ENCODE measurements around the gene STAB2. TPM values are rescaled to one million over a fixed set of nuclear protein-coding genes. Genes with fewer than 3 reads are reported as not detected.

The STAB2 gene
- total RNA-seq, 1 experiment from 2014 or later, result not detected

DNA sequence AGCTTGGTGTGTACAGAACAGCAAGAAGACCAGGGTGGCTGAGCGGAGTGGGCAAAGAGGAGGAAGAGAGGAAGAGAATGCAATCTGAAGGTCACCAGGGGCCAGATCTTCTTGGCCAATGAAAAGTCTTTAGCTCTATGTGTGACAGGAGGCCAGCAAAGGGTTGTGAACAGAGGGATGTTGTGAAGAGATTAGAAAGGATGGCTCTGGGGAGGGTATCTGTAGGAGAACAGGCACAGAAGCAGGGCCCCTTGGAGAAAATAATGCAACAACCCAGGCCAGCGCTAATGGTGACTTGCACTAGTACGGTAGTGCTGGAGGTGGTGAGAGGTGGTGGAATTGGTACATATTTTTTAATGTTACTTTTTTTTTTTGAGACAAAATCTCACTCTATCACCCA, 156.7 kb downstream of the STAB2 start:
- no peak for DNase-seq (ENCODE audit: low read depth)

DNA sequence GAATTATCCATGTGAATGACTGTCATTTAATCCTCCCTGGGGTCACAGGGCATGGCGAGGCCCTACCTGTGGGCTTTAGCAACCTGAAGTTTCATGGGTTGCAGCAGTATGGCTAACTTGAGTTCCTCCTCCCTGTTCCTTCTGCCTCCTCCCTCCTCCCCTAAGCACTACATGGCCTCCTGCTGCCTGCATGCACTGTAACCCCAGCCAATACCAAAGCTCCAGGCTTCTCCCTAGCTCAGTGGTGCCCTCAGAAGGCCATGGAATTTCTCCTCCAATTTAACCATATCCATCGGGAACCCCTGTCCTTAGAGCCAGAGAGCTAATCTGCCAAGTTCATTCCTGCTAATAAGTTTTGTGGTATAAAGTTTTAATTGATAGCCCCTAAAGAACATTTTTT, 158.9 kb downstream of the STAB2 start:
- no peak for DNase-seq (ENCODE audit: low read depth)

DNA sequence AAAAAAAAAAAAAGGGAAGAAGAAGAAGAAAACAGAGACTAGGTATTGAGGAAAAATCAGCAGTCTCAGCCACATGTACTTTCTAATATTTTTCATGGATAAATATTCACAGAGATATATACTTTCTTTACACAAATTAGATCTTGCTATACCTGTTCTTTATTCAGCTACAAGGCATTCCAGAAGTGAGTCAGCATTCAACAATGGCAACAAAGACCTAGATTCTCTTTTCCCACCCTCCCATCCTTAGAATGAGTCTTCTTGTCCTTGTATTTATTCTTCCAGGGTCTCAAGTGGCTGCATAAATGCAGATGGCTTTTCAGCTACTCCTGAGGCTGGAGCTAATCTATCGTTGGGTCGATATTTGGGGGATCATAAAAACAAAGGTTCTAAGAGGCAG, 160.9 kb downstream of the STAB2 start:
- DNase-seq (ENCODE audit: low read depth), result peak; percentile 24

DNA sequence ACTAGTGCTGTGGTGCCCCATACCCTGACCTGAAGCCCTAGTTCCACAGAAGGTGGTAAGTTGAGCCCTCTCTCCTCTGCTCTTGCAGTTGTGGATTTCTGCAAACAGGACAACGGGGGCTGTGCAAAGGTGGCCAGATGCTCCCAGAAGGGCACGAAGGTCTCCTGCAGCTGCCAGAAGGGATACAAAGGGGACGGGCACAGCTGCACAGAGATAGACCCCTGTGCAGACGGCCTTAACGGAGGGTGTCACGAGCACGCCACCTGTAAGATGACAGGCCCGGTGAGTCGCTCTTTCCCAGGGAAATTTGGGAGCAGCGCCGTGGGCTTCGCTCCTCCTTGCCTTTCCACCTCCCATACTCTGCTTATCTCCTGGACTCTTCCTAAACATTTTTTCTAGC, 161.8 kb downstream of the STAB2 start:
- DNase-seq (ENCODE audit: low read depth), result no peak

DNA sequence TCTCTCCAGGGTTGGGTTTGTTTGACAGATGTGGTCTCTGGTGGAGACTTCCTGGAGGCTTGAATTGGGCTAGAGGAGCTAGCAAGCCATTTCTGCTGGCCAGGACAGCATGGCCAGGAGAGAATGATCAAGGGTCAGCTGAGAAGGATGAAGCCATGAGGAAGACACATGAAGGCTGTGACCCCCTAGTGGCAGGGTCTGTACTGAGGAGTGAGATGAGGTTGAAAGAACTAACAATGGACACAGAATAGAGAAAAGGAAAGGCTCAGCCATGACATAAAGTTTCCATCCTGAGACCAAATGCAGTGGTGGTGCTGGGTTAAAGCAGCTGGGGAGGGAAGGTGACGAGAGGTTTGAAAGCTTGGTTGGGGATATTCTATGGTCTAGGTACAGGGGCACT, 164.1 kb downstream of the STAB2 start:
- DNase-seq (ENCODE audit: low read depth), result no peak

DNA sequence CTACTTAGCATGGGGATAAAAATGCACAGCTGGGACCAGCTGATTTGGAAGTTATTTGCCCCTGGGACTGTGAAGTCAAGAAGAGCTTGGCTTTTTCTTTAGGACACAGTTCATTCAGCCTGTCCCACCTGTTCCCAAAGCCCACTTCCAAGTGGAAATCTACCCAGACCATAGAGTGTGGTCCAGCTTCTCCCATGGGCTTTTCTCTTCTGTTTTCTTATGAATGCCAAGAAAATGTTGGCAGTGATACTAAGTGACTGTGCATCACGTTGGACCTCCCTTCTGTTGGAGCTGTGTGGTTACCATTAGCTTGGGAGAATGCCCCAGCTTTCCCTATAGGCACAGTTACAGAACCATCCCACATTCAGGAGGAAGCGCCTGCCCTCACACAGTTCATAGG, 164.5 kb downstream of the STAB2 start:
- no peak for DNase-seq (ENCODE audit: low read depth)

DNA sequence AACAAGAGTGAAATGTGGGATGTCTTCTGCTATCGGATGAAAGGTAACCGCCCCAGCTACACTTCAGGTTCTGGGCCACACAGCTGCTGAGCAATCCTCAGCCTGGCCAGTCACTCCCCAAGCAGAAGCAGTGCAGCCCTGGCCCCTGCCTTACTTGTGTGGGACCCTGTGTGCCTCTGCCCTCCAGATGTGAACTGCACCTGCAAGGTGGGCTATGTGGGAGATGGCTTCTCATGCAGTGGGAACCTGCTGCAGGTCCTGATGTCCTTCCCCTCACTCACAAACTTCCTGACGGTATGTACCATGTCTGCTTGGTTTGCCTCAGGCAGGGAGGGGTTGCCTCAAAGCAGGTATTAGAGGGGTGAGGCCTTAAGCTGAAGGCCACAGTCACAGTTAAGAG, 168.4 kb downstream of the STAB2 start:
- DNase-seq (ENCODE audit: low read depth), result no peak

DNA sequence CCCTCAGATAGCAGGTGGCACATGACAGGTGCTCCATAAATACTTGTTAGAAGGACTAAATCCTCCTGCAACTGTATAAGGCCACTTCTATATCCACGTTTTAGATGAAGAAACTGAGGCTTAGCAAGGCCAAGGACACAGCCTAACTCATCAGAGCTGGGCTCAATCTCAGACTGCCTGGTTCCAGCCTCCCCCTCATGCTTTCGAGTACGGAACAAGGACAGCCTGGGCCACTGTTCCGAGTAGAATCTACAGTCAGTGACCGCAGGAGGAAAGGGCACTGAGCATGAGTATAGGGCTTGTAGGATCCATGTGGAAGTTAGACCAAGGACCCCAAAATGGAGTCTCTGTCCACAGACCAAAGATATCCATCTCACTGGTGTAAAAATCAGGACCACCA, 169.4 kb downstream of the STAB2 start:
- DNase-seq (ENCODE audit: low read depth), result no peak

DNA sequence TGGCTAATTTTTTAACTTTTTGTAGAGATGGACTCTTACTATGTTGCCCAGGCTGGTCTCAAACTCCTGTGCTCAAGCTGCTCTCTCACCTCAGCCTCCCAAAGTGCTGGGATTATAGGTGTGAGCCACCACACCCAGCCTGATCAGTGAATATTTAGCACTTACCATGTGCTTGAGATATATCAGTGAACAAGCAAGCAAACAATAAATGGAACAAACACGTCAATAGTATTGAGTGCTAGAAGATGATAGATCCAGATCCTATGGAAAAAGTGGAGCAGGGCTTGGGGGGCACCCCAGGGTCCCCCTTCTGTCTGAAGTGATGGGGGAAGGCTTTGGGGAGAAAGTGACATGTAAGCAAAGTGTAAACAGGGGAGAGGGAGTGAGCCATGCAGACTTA, 170.2 kb downstream of the STAB2 start:
- DNase-seq (ENCODE audit: low read depth), result no peak

DNA sequence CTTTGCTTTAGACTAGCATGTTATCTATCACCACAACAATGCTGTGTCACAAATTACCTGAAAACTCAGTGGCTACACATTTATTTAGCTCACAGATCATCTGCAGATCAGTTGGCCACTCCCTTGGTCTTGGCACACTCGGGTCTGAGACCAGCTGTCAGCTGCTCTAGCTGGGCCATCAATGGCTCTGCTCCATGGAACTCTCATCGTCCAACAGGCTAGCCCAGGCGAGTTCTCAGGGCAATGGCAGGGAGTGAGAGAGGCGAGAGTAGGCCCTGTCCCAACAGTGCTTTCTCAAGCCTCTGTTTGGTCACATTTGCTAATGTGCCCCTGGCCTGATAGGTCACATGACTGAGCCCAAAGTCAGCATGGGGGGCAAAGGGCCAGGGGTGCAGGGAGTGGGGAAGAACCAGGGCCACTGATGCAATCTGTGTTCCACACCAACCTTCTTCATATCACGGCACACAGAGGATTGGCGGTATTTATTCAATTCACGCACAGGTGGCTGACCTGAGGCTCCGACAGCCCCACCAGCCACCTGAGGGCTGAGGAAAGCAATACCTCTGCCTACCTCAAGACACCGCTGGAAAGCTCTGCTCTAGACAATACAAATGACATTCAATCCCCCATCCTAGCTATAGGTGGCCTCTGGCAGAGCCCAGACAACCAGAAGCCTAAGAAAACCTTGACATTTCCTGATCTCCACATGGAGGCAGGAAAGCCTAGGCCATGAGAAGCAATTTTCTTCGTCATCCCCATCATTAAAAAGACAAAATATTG, 171.4 kb downstream of the STAB2 start:
- no peak for DNase-seq (ENCODE audit: low read depth)

DNA sequence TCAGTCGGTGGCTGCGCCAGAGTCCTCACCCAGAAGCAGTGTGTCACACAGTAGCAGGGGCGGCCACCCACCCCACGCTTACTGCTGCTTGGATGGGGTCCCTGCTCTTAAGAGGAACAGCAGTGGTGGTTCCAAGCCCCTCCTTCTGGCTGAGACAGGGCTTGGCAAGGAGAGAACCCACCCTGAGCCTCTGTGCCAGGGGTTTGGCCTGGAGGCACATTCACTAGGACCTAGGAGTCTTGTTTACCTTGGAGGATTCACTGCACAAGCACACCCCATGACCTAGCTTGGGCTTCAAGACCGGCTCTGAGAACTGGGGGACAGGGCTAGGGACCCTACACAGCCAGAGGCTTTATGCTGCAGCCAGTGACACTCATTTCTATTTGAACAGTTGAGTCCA, 175.4 kb downstream of the STAB2 start:
- DNase-seq (ENCODE audit: low read depth), result no peak

DNA sequence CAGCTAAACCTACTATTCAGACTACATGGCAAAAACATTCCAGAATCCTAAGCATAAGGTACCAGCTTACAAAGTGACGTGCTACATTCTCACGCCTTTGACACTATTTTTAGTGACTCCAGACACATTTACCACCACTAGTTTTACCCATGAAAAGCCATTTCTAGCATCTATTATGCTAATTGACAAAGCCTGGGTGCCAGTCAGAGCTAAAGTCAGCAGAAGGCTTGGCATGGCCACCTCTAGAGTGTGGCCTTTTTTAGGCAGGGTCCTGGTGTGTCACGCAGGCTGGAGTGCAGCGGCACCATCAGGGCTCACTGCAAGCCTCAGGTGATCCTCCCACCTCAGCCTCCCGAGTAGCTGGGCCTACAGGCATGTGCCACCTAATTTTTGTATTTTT, 178.2 kb downstream of the STAB2 start:
- DNase-seq (ENCODE audit: low read depth), result no peak

DNA sequence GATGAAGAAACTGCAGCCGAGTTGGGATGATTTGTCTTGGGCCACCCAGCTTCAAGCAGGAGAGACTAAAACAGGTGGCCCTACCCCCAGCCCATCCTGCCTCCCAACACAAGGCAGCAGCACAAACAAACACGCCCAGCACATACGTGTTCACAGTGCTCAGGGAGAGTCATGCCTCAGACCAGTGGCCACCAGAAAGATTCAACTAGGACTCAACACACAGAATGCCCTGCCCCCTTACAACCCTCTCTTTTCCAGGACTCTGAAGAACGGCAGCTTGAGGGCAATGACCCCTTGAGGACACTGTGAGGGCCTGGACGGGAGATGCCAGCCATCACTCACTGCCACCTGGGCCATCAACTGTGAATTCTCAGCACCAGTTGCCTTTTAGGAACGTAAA, 179.0 kb downstream of the STAB2 start:
- DNase-seq (ENCODE audit: low read depth), result no peak

DNA sequence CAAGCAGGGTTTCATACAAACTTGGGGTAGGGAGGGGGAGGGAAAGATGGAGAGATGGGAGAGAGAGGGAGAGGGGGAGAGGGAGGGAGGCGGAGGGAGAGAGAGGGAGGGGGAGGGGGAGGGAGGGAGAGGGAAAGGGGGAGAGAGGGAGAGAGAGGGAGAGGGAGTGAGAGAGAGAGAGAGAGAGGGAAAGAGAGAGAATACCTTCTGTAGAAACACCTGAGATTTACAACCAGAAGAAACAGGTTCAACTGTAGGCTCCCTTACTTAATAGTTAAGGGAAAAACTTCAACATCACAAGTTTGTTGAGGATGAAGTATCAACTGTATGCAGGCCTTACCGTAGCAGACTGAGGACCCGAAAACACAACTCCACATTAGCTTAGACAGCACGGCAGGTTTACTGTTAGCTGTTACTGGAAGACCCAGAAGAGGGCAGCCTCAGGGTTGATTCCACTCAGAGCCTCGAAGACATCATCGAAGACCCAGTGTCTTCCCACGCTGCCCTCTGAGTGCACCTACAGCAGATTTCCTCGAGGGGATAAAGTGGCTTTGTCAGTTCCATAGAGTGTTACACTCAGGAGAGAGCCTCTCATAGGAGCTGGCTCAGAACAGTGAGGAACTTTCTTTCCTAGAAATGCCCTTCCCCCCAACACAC, 181.5 kb downstream of the STAB2 start:
- no peak for DNase-seq (ENCODE audit: low read depth)

DNA sequence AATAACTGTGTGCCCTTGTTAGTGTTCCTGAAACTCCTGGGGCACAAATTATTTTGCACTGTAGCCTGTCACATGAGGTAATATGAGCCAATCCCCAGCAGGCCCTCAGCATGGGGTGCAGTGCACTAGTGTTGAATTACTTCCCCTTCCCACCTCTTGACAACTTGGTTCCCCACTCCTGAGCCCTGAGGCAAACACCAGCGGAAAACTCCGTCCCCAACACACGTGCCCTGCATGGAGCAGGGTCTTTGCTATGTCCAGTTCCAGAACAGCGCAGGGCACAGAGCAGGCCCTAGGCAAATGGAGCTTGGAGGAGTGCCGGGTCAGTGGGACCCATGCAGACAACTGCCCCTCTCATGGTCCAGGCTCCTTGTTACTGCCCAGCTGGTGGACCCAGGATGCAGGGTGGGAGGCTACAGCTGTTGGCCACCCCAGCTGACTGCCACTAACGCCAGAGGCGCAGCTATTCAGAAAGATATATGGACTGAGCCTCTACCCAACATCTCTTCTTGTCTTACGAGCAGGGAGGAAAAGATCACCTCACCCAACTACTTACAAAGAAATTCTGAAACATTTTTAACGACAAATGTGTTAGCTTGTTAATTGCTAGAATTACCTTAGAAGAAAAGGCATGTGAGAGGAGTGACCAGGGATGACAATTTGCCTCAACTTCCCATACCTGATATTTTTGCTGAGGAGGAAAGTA, 182.3 kb downstream of the STAB2 start:
- no peak for DNase-seq (ENCODE audit: low read depth)

DNA sequence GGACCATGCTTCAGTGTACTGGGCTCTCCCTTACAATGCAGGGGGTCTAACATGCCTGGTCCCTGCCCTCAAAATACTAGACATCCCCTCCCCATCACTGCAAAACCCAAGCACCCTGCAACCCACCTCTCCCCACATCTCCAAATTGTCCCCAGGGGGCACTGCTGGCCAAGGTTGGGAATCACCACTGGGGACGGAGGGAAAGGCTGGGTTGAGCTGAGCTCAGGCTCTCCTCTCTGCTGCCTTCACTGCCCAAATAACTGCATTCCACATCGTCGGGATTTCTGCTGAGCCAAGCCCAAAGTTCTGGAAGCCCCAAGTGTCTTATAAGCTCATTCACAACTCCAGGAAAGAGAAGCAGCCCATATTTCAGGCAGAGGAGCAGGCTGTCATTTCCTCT, 184.4 kb downstream of the STAB2 start:
- DNase-seq (ENCODE audit: low read depth), result peak; percentile 47

DNA sequence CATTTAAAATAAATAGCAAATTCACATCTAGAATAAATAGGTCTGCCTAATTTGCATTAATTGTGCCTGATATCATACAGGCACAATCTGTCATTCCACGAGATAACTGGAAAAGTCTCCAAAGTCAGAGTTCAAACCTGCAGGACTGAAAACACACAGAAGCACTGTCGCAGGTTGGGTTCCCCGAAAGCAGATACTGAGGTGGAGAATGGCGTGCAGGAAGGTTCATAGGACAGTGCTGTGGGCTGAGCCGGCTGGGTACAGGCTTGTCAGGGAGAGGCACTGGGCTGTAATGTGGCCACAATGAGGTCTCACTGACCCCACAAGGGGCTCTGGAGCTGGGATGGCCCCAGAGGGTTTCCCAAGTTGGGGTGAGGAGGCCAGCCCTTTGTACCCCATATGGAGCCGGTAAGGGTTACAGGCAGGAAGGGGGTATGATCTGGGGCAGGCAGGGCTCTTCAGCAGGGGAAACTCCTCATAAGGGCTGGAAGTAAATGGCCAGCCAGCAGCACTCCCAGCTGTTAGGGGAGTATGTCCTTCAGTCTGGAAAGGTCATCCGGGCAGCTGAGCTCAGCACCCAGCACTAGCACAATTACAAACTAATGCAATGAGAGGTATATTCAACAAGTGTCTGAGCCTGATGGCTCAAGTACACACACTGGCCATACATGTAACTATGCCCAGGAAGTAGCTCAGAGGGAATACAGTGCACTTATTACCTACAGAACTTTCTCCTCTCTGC, 185.5 kb downstream of the STAB2 start:
- DNase-seq (ENCODE audit: low read depth), result no peak

DNA sequence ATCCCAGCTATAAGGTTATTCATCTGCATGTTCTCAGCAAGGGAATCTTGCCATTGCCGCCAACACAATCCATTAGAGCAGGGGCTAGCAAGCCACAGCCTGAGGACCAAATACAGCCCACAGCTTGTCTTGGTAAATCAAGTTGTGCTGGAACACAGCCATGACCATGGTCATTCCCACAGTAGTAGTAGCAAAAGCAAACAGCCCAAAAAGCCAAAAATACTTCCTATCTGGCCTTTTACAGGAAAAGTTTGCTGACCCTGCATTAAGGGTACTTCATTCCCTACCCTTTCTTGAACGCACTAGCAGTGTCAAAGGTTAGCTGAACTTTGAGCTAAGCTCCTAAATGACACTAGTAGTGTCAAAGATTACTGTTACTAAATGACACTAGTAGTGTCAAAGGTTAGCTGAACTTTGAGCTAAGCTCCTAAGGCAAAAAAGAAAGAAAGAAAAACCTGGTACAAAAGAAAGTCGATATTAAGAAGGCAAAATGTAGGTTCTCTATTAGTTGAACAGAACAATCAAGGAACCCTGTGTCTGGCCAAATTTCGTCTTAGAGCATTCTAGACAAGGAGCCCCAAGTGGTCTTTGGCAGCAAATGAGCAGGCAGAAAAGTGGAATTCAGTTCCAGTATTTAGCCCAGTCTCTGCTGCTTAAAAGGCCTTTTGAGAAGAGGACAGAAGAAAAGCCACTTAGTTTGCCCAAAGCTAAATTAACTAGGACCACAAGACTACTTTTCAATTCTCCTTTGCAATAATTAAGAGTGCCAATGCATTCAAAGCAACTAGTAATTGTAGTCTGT, 186.2 kb downstream of the STAB2 start:
- no peak for DNase-seq (ENCODE audit: low read depth)

DNA sequence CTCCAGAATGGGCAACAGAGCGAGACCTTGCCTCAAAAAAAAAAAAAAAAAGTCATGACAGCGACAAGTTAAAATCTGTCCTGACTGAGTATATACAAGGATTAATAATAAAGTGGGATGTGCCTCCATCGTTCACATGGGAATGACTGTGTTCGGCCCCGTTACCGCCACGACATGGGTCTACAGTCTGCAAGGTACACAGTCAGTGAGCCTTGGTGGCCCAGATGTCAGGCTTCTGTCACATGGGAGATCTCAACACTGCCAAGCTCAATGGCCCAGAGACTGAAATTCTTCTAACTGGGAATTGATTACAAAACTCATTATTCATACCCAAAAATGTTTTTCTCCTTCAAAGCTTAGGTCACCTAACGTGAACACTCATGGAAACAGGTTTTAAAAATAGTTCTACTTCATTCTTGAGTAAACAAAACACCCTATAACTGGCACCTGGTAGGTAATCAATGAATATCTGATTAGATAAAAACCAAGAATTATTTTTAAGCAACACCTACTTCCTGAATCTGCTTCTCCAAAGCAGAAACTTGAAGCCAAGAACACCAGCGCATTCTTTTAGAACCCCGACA, 188.0 kb downstream of the STAB2 start:
- no peak for DNase-seq (ENCODE audit: low read depth)

DNA sequence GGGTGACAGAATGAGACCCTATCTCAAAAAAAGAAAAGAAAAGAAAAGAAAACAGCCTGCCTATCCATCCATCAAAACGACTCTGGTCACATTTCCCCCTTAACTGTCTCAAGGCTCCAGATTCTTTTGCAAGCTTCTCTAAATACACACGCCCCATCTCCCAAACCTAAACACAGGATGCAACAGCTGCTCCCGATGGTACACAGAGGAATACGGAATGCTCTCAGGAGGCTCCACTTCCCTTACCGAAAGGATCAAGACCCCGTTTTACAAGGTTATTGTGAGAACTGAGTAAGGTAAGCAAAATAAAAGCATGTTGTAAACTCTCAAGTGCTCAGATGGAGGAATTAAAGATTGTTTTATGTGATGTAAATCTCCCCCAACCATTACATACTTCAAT, 191.7 kb downstream of the STAB2 start:
- DNase-seq (ENCODE audit: low read depth), result no peak

Measured in M059J (cell line).